ENCODE results near the gene NUP35.

DNA sequence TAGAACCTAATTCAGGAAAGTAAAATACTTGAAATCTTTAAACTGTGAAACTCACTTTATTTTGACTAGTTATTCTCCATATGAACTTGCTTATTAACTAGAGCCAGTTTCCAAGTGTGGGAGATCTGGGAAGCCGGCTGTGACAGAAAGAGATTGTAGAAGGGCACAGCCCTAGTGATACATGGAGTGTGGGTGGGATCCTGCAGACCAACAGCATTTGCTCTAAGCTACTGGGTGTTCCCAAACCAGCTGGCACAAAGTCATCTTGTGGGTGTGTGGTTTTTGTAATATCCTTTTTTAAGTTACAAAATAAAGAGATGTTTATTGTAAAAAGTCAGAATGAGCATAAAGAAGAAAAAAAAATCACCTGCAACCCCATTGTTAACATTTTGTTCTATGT, 42.3 kb upstream of the NUP35 start:
- TF ChIP-seq, protein P1, sequence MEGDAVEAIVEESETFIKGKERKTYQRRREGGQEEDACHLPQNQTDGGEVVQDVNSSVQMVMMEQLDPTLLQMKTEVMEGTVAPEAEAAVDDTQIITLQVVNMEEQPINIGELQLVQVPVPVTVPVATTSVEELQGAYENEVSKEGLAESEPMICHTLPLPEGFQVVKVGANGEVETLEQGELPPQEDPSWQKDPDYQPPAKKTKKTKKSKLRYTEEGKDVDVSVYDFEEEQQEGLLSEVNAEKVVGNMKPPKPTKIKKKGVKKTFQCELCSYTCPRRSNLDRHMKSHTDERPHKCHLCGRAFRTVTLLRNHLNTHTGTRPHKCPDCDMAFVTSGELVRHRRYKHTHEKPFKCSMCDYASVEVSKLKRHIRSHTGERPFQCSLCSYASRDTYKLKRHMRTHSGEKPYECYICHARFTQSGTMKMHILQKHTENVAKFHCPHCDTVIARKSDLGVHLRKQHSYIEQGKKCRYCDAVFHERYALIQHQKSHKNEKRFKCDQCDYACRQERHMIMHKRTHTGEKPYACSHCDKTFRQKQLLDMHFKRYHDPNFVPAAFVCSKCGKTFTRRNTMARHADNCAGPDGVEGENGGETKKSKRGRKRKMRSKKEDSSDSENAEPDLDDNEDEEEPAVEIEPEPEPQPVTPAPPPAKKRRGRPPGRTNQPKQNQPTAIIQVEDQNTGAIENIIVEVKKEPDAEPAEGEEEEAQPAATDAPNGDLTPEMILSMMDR (conservative IDR thresholded peaks at IDR 0.05; ENCODE audit: low read depth, low read length): no peak
- no peak for TF ChIP-seq EZH2phosphoT487 (IDR thresholded peaks at IDR 0.05; ENCODE audit: borderline replicate concordance, low read length)
